ENCODE measurements around the gene DHRSX. TPM values are rescaled to one million over a fixed set of nuclear protein-coding genes. Genes with fewer than 3 reads are reported as not detected.

The DHRSX gene
- polyA plus RNA-seq, 3 donors: 12.9 to 33.2 (median 28.3) TPM

DNA sequence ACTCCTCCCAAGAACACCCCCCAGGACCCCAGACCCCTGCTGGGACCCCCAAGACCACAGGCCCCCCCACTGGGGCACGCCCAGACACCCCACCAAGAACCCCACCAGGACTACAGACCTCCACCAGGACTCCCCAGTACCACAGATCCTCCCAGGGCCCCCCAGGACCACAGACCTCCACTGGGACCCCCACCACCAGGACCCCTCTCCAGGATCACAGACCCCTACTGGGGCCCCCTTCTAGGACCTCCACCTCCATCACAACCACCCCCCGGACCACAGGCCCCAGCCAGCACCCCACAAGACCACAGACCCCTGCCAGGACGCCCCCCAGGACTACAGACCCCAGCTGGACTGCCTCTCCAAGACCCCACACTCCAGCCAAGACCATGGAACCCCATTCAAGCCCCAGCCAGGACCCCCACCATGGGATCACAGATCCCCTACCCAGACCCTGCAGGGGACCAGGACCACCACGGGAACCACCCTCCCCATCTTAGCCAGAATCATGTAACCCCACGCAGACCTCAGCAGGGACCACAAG lies 855 bp upstream of the DHRSX start:
- H3K4me3 Mint-ChIP-seq: peak overlapping the region in 1 of 2 donors; percentile 50
- Histone ChIP-seq H3K79me2 (ENCODE audit: insufficient read depth, low read length) (peaks cover 37% of the 10 kb centered on the region), H3K27me3 (ENCODE audit: control insufficient read depth in 2 of 2, insufficient read depth in 2 of 2, low read length in 2 of 2) (no peaks in the 10 kb centered on the region), H4K20me1 (ENCODE audit: insufficient read depth, low read length) (peaks cover 5% of the 10 kb centered on the region), H3K27ac (ENCODE audit: low read depth in 1 of 2, low read length in 2 of 2) (no peak overlapping the region), H3K4me3 (replicated peaks in 1 of 3; ENCODE audit: low read depth in 2 of 3, low read length in 3 of 3) (no peak overlapping the region), H3K9ac (ENCODE audit: insufficient read depth, low read length, poor library complexity, severe bottlenecking) (no peak overlapping the region), H3K4me2 (replicated peaks; ENCODE audit: extremely low read depth, low read length, poor library complexity, severe bottlenecking) (peak overlapping the region; percentile 84), H3K9me3 (replicated peaks in 1 of 2; ENCODE audit: control insufficient read depth in 1 of 2, insufficient read depth in 1 of 2, low read length in 2 of 2) (no peaks in the 10 kb centered on the region), H3K4me1 (ENCODE audit: control insufficient read depth in 1 of 2, insufficient read depth in 2 of 2, low read length in 2 of 2) (peaks cover 31 to 35% of the 10 kb centered on the region in 2 donors), H3K36me3 (replicated peaks in 1 of 2; ENCODE audit: control insufficient read depth in 1 of 2, insufficient read depth in 2 of 2, low read length in 2 of 2) (no peaks in the 10 kb centered on the region), H2AFZ (ENCODE audit: insufficient read depth, low read depth, low read length, poor library complexity, severe bottlenecking) (no peak overlapping the region)
- H3K27me3 Mint-ChIP-seq (ENCODE audit: low read depth in 3 of 3): peaks cover 0 to 7% (median 1%) of the 10 kb centered on the region in 3 donors
- H3K9me3 Mint-ChIP-seq: peaks cover 0 to 5% (median 0%) of the 10 kb centered on the region in 7 donors
- peaks cover 31% of the 10 kb centered on the region for H3K4me1 Mint-ChIP-seq
- WGBS (ENCODE audit: insufficient coverage): 100% methylated on average over 4 of the region's 5 CpGs
- intact Hi-C loops (cut with micrococcal nuclease): no loop called here
- DNase-seq: no peak
- no peak for TF ChIP-seq CTCF (IDR thresholded peaks at IDR 0.05)
- H3K27ac Mint-ChIP-seq: peak overlapping the region; percentile 25 to 85 (median 66)
- H3K36me3 Mint-ChIP-seq: peaks cover 2 to 5% of the 10 kb centered on the region in 2 donors

- Histone ChIP-seq H3K79me2 (ENCODE audit: insufficient read depth, low read length) (peaks cover 50% of the 10 kb centered on the region), H2AFZ (ENCODE audit: insufficient read depth, low read depth, low read length, poor library complexity, severe bottlenecking) (peak overlapping the region; percentile 68), H3K9ac (ENCODE audit: insufficient read depth, low read length, poor library complexity, severe bottlenecking) (peak overlapping the region; percentile 98), H4K20me1 (ENCODE audit: insufficient read depth, low read length) (peaks cover 11% of the 10 kb centered on the region), H3K36me3 (replicated peaks in 1 of 2; ENCODE audit: control insufficient read depth in 1 of 2, insufficient read depth in 2 of 2, low read length in 2 of 2) (peaks cover 6 to 7% of the 10 kb centered on the region in 2 donors), H3K9me3 (replicated peaks in 1 of 2; ENCODE audit: control insufficient read depth in 1 of 2, insufficient read depth in 1 of 2, low read length in 2 of 2) (no peaks in the 10 kb centered on the region), H3K4me3 (replicated peaks in 1 of 3; ENCODE audit: low read depth in 2 of 3, low read length in 3 of 3) (peak overlapping the region; percentile 44 to 89 (median 88)), H3K4me1 (ENCODE audit: control insufficient read depth in 1 of 2, insufficient read depth in 2 of 2, low read length in 2 of 2) (peaks cover 31 to 35% of the 10 kb centered on the region in 2 donors), H3K27me3 (ENCODE audit: control insufficient read depth in 2 of 2, insufficient read depth in 2 of 2, low read length in 2 of 2) (no peaks in the 10 kb centered on the region), H3K4me2 (replicated peaks; ENCODE audit: extremely low read depth, low read length, poor library complexity, severe bottlenecking) (peak overlapping the region; percentile 84), H3K27ac (ENCODE audit: low read depth in 1 of 2, low read length in 2 of 2) (peak overlapping the region; percentile 64 to 93)
- H3K4me1 Mint-ChIP-seq: peaks cover 34% of the 10 kb centered on the region
- under 1% methylated on average over 51 of the region's 70 CpGs for WGBS (ENCODE audit: insufficient coverage)
- DNase-seq: peak; percentile 47 to 65 (median 56)
- intact Hi-C loops (cut with micrococcal nuclease): no loop called here
- peaks cover 0 to 2% (median 0%) of the 10 kb centered on the region in 7 donors for H3K9me3 Mint-ChIP-seq
- peak overlapping the region in 6 of 7 donors; percentile 60 to 93 (median 72) for H3K27ac Mint-ChIP-seq
- TF ChIP-seq CTCF (IDR thresholded peaks at IDR 0.05): peak; percentile 12
- peaks cover 0 to 7% (median 1%) of the 10 kb centered on the region in 3 donors for H3K27me3 Mint-ChIP-seq (ENCODE audit: low read depth in 3 of 3)
- H3K36me3 Mint-ChIP-seq: peaks cover 9 to 18% of the 10 kb centered on the region in 2 donors
- H3K4me3 Mint-ChIP-seq: peak overlapping the region; percentile 77 to 85
Observed at GRCh38 chrX:2500091-2500802, 529 bp downstream of the DHRSX start.

Measured in CD14-positive monocyte (primary cell).